MM.1S (cell line): Measurements from ENCODE around the gene PLEKHH3.
"Not testable (repeated sequence)": the region's sequence is repeated elsewhere in the genome, so short reads cannot be mapped to it uniquely, and the experiment has no call there.

Experiments
- DNase-seq: peaks from one replicate; pipeline ENCODE4 v3.0.0-alpha.2; 2015
- H2AFZ ChIP-seq: fragments of 300-600 bp; sonication (generic); 2 replicates; pipeline ENCODE4 v1.6.0; 2016; ENCODE audit warnings: antibody characterized with exemption, low read length
- H3F3A ChIP-seq: fragments of 300-600 bp; sonication (generic); 2 replicates; pipeline ENCODE4 v1.6.1; 2016; ENCODE audit warnings: mild to moderate bottlenecking, antibody characterized with exemption, low read length, moderate library complexity, mixed read lengths; ENCODE audit not compliant: insufficient read depth
- H3K27ac ChIP-seq: fragments of 300-600 bp; sonication (generic); 2 replicates; pipeline ENCODE4 v1.5.1; 2016; ENCODE audit warnings: mild to moderate bottlenecking, low read length
- H3K27me3 ChIP-seq: fragments of 300-600 bp; sonication (generic); replicated peaks from 2 replicates; pipeline ENCODE4 v1.6.0; 2016; ENCODE audit warnings: low read length; ENCODE audit not compliant: insufficient read depth
- H3K36me3 ChIP-seq: fragments of 300-600 bp; sonication (generic); replicated peaks from 2 replicates; pipeline ENCODE4 v1.6.1; 2016; ENCODE audit warnings: mild to moderate bottlenecking, low read length, mixed read lengths; ENCODE audit not compliant: insufficient read depth
- H3K4me1 ChIP-seq: fragments of 300-600 bp; sonication (generic); 2 replicates; pipeline ENCODE4 v1.6.1; 2016; ENCODE audit warnings: low read length, mixed read lengths
- H3K4me2 ChIP-seq: fragments of 300-600 bp; sonication (generic); 2 replicates; pipeline ENCODE4 v1.6.0; 2016; ENCODE audit warnings: low read depth, low read length
- H3K4me3 ChIP-seq: fragments of 300-600 bp; sonication (generic); 2 replicates; pipeline ENCODE4 v1.5.1; 2016; ENCODE audit warnings: low read length, mixed read lengths
- H3K79me2 ChIP-seq: fragments of 300-600 bp; sonication (generic); 2 replicates; pipeline ENCODE4 v1.6.1; 2016; ENCODE audit warnings: mixed run types, low read length, mixed read lengths
- H3K9ac ChIP-seq: fragments of 300-600 bp; sonication (generic); 2 replicates; pipeline ENCODE4 v1.6.1; 2016; ENCODE audit warnings: low read length, mixed read lengths
- H3K9me2 ChIP-seq: fragments of 300-600 bp; sonication (generic); replicated peaks from 2 replicates; pipeline ENCODE4 v1.6.1; 2016; ENCODE audit warnings: mild to moderate bottlenecking, low read length, mixed read lengths; ENCODE audit not compliant: insufficient read depth
- H3K9me3 ChIP-seq: fragments of 300-600 bp; sonication (generic); replicated peaks from 2 replicates; pipeline ENCODE4 v1.6.1; 2016; ENCODE audit warnings: mild to moderate bottlenecking, low read length, mixed read lengths; ENCODE audit not compliant: insufficient read depth
- H4K20me1 ChIP-seq: fragments of 300-600 bp; sonication (generic); 2 replicates; pipeline ENCODE4 v1.6.1; 2016; ENCODE audit warnings: mild to moderate bottlenecking, low read length, moderate library complexity, mixed read lengths; ENCODE audit not compliant: insufficient read depth
- EZH2 ChIP-seq: fragments of 300-600 bp; sonication (generic); optimal IDR thresholded peaks from 2 replicates; pipeline ENCODE3; 2017; ENCODE audit warnings: low read depth, mild to moderate bottlenecking, antibody characterized with exemption, low read length, mixed read lengths
- EZH2phosphoT487 ChIP-seq: fragments of 300-600 bp; sonication (generic); IDR thresholded peaks from 2 replicates; pipeline ENCODE4 v1.6.1; 2018; ENCODE audit warnings: antibody characterized with exemption, low read length
- TF ChIP-seq, protein P1 (sequence below): fragments of 300-600 bp; sonication (generic); IDR thresholded peaks from 2 replicates; pipeline ENCODE4 v1.5.1; 2016; ENCODE audit warnings: antibody characterized with exemption, low read length, mixed read lengths

The PLEKHH3 gene

GRCh38 chr17:42667088-42667951, 9.5 kb downstream of the PLEKHH3 start:
- H4K20me1 ChIP-seq = no peaks in the 10 kb centered on the region
- H3K9ac ChIP-seq = no peak overlapping the region
- H2AFZ ChIP-seq = no peak overlapping the region
- no peak overlapping the region for H3K4me2 ChIP-seq
- peaks cover 13% of the 10 kb centered on the region for H3K36me3 ChIP-seq
- no peak overlapping the region for H3K4me3 ChIP-seq
- no peaks in the 10 kb centered on the region for H3K9me3 ChIP-seq
- H3K27ac ChIP-seq = no peak overlapping the region
- H3K79me2 ChIP-seq = peaks cover 27% of the 10 kb centered on the region
- H3F3A ChIP-seq = 0 out of 2 replicates have a peak, but pooled peaks cover 7% of the 10 kb centered on the region
- TF ChIP-seq, protein P1, sequence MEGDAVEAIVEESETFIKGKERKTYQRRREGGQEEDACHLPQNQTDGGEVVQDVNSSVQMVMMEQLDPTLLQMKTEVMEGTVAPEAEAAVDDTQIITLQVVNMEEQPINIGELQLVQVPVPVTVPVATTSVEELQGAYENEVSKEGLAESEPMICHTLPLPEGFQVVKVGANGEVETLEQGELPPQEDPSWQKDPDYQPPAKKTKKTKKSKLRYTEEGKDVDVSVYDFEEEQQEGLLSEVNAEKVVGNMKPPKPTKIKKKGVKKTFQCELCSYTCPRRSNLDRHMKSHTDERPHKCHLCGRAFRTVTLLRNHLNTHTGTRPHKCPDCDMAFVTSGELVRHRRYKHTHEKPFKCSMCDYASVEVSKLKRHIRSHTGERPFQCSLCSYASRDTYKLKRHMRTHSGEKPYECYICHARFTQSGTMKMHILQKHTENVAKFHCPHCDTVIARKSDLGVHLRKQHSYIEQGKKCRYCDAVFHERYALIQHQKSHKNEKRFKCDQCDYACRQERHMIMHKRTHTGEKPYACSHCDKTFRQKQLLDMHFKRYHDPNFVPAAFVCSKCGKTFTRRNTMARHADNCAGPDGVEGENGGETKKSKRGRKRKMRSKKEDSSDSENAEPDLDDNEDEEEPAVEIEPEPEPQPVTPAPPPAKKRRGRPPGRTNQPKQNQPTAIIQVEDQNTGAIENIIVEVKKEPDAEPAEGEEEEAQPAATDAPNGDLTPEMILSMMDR = no peak
- TF ChIP-seq EZH2phosphoT487 (no peak), EZH2 (no peak)
- no peaks in the 10 kb centered on the region for H3K27me3 ChIP-seq
- no peak for DNase-seq
- H3K4me1 ChIP-seq = no peaks in the 10 kb centered on the region
- no peaks in the 10 kb centered on the region for H3K9me2 ChIP-seq

- H3K27ac ChIP-seq, H3K9ac ChIP-seq, H4K20me1 ChIP-seq, H3K36me3 ChIP-seq, H3K4me1 ChIP-seq, H3K9me3 ChIP-seq, H3K4me2 ChIP-seq, H3K9me2 ChIP-seq, H3F3A ChIP-seq, H3K27me3 ChIP-seq, H3K4me3 ChIP-seq, DNase-seq, H2AFZ ChIP-seq: not testable (repeated sequence)
- H3K79me2 ChIP-seq = peaks cover 15% of the 10 kb centered on the region
Measured at GRCh38 chr17:42666126-42666525, 10.7 kb downstream of the PLEKHH3 start.

DNA sequence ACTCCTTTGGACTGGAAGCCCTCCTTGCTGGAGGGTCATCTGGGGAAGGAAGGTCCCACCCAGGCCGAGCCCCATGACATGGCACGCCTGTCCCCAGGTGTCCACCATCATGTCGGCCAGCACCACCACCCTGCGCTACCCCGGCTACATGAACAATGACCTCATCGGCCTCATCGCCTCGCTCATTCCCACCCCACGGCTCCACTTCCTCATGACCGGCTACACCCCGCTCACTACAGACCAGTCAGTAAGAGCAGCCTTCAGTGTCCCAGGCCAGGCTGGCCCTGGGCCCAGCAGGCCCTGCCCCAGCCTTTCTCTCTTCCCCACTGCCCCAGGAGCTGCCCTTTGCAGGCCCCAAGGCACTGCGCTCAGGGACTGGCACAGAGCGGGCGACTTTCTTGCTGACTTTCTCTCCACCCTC, 11.2 kb downstream of the PLEKHH3 start:
- H3K9me2 ChIP-seq = no peaks in the 10 kb centered on the region
- H3K4me1 ChIP-seq = peaks cover under 1% of the 10 kb centered on the region; the same call in 1 of the 2 replicates
- H3F3A ChIP-seq = 0 out of 2 replicates have a peak, but pooled peaks cover 7% of the 10 kb centered on the region
- DNase-seq = no peak
- H3K27me3 ChIP-seq = no peaks in the 10 kb centered on the region
- no peaks in the 10 kb centered on the region for H4K20me1 ChIP-seq
- TF ChIP-seq, protein P1 = no peak
- TF ChIP-seq EZH2 = no peak
- no peak for TF ChIP-seq EZH2phosphoT487
- H3K9me3 ChIP-seq = no peaks in the 10 kb centered on the region
- H2AFZ ChIP-seq = no peak overlapping the region
- H3K4me2 ChIP-seq = no peak overlapping the region
- no peak overlapping the region for H3K27ac ChIP-seq
- peaks cover 5% of the 10 kb centered on the region; the same call in 1 of the 2 replicates for H3K36me3 ChIP-seq
- H3K79me2 ChIP-seq = peaks cover 12% of the 10 kb centered on the region
- no peak overlapping the region for H3K9ac ChIP-seq
- H3K4me3 ChIP-seq = no peak overlapping the region

- Histone ChIP-seq H3K79me2 (peaks cover 11% of the 10 kb centered on the region), H4K20me1 (no peaks in the 10 kb centered on the region), H3K27me3 (no peaks in the 10 kb centered on the region), H3K36me3 (no peaks in the 10 kb centered on the region), H3K4me2 (no peak overlapping the region; the same call in 1 of the 2 replicates), H3K9me2 (no peaks in the 10 kb centered on the region), H3F3A (peaks cover 15% of the 10 kb centered on the region), H3K4me3 (no peak overlapping the region), H3K9me3 (no peaks in the 10 kb centered on the region), H2AFZ (no peak overlapping the region), H3K9ac (no peak overlapping the region), H3K4me1 (peaks cover 16% of the 10 kb centered on the region), H3K27ac (no peak overlapping the region)
- DNase-seq = no peak
- TF ChIP-seq, protein P1 = no peak
- TF ChIP-seq EZH2phosphoT487 (no peak), EZH2 (no peak)
Measured at GRCh38 chr17:42660692-42661345, 16.0 kb downstream of the PLEKHH3 start.

DNA sequence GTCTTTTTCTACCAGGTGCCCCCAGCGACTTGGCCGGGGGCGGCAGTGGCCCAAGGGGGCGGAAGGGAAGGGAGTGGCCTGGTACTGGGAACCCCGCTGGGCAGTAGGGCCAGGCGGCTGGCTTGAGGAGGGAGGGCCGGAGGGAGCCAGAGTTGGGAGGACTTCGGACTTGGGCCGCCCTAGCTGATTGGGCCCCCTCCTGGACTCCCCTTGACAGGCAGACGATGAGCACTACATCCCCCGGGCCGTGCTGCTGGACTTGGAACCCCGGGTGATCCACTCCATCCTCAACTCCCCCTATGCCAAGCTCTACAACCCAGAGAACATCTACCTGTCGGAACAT, 16.9 kb downstream of the PLEKHH3 start:
- H3K36me3 ChIP-seq, DNase-seq, H3K9me2 ChIP-seq, H3K9me3 ChIP-seq, H3K27me3 ChIP-seq, H2AFZ ChIP-seq, H4K20me1 ChIP-seq: not testable (repeated sequence)
- Histone ChIP-seq H3K79me2 (peaks cover 11% of the 10 kb centered on the region), H3K4me3 (peak overlapping the region; percentile 84), H3K9ac (peak overlapping the region; percentile 83; the same call in 1 of the 2 replicates), H3F3A (peaks cover 21% of the 10 kb centered on the region), H3K4me2 (peak overlapping the region; percentile 94), H3K27ac (peak overlapping the region; percentile 77; the same call in 1 of the 2 replicates), H3K4me1 (peaks cover 23% of the 10 kb centered on the region)
